ENCODE measurements around the gene HNRNPA0. TPM values are rescaled to one million over a fixed set of nuclear protein-coding genes. Genes with fewer than 3 reads are reported as not detected.
"Not testable (repeated sequence)": the region's sequence is repeated elsewhere in the genome, so short reads cannot be mapped to it uniquely, and the experiment has no call there.

The HNRNPA0 gene
- total and polyA plus RNA-seq, 9 of the 15 experiments (the other 6 are each of a cell fraction or from before 2014, with no cell fraction given): 5.0 to 33.3 (median 10.7) TPM

DNA sequence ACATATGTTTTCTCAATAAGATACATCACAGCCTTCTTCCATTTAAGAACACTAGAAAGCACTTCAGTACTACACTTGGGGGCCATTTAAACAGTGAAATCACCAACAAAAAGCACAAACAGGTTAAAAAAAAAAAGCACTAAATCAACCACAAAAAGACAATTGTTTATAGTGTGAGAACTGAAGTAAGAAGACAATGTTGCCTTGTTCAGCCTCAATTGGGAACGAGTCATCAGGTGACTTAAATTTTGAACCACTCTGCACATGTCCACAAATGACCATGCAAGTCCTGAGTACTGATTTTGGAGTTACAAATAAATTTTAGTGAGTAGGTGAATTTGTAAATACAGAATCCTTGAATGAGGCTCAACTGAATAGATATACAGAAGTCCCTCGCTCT, 37.2 kb upstream of the HNRNPA0 start (continued):
- TF ChIP-seq CBX3 (IDR thresholded peaks at IDR 0.05; ENCODE audit: borderline replicate concordance in 1 of 2, low read length in 2 of 2): no peak

DNA sequence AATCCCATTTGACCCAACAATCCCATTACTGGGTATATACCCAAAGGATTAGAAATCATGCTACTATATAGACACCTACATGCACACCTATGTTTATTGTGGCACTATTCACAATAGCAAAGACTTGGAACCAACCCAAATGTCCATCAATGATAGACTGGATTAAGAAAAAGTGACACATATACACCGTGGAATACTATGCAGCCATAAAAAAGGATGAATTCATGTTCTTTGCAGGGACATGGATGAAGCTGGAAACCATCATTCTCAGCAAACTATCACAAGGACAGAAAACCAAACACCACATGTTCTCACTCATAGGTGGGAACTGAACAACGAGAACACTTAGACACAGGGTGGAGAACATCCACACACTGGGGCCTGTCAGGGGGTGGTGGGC, 34.4 kb upstream of the HNRNPA0 start:
- H3K9me3 ChIP-seq (replicated peaks; ENCODE audit: control insufficient read depth, insufficient read depth, low read depth, low read length); ATAC-seq; intact Hi-C loops (cut with micrococcal nuclease); H3K27ac ChIP-seq (ENCODE audit: extremely low read depth, low read depth, low read length); H3K79me2 ChIP-seq (ENCODE audit: control insufficient read depth, insufficient read depth, low read length); H3K4me1 ChIP-seq (replicated peaks in 1 of 2; ENCODE audit: control insufficient read depth in 2 of 2, insufficient read depth in 2 of 2, low read length in 2 of 2); H4K20me1 ChIP-seq (replicated peaks; ENCODE audit: control insufficient read depth, insufficient read depth, low read length); in situ Hi-C loops (cut with MboI); BruUV-seq (replicated peaks); FAIRE-seq; H3K27me3 ChIP-seq (ENCODE audit: control insufficient read depth in 2 of 2, insufficient read depth in 2 of 2, low read length in 2 of 2); POLR2A ChIA-PET; H2AFZ ChIP-seq (ENCODE audit: low read depth, low read length); DNase-seq (ENCODE audit: extremely low read depth in 1 of 4, low spot score in 3 of 4); CTCF ChIA-PET (ENCODE audit: low intra/inter-chr PET ratio); H3K4me3 ChIP-seq; H3K9ac ChIP-seq (ENCODE audit: insufficient read depth in 1 of 2, low read depth in 2 of 2, low read length in 2 of 2); H3K9me1 ChIP-seq (ENCODE audit: control insufficient read depth, insufficient read depth, low read length); H3K4me2 ChIP-seq (ENCODE audit: insufficient read depth, low read length); H3K36me3 ChIP-seq (ENCODE audit: control insufficient read depth, insufficient read depth, low read length): not testable (repeated sequence)
- 0% methylated on average over 1 of the region's 2 CpGs for WGBS (ENCODE audit: insufficient coverage, low coverage, missing lambda C conversion rate)
- TF ChIP-seq ZNF146 (CRISPR knock-in tag; IDR thresholded peaks at IDR 0.05; ENCODE audit: unreplicated experiment) (peak; percentile 87), KDM1A (IDR thresholded peaks at IDR 0.05) (0 out of 4 replicates have a peak, but pooled peaks of 1 of the 2 experiments have one; percentile 14), SMARCA5 (IDR thresholded peaks at IDR 0.05) (0 out of 2 replicates have a peak, but pooled peaks have one; percentile 27), RBM25 (IDR thresholded peaks at IDR 0.05; ENCODE audit: low read depth, low read length, severe bottlenecking) (peak; percentile 4)

Measured in K562 (cell line).